Suppressor macrophage treated with lipopolysaccharide for 4 hours (primary cell): Measurements from ENCODE around the gene CAMK2A.

Experiments
- DNase-seq: peaks from one replicate; pipeline ENCODE4 v3.0.0-alpha.2; 2020

Gene CAMK2A

DNA sequence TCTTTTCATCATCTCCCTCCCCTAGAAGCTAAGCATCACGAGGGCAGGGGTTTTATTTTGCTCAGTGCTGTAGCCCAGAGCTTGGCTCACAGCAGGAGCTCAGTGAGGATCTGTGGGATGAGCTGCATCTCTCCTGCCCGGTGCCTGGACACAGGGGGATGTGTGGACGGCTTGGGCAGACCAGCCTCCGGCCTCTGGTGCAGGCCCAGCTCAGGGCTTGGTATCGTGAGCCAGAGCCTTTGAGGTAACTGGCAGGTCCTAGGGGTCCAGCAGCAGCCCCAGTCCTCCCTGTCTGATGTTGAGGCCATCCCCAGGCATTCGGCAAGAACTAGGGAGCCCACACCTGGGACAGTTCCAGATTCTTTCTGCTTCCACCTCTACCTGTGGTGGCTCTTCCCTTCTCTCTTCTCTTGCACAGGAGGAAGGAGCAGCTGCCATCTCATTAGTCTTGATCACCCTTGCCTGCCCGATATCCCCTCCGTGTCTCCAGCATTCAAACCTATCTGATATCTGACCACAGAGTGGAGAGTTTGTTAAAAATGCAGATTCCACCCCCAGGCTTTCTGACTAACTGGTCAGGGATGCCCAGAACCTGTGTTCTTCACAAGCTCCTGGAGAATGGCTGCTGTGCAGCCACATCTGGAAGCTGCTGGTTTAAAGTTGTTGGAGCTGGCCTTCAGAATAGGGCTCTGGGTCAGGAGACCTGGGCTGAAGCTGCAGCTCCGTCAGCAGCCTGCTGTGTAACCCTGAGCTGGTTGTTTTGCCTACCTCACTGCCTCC lies 107.6 kb downstream of the CAMK2A start:
- DNase-seq: no peak

- DNase-seq: no peak
These were observed 108.5 kb downstream of the CAMK2A start for GRCh38 chr5:150181027-150181426.

DNA sequence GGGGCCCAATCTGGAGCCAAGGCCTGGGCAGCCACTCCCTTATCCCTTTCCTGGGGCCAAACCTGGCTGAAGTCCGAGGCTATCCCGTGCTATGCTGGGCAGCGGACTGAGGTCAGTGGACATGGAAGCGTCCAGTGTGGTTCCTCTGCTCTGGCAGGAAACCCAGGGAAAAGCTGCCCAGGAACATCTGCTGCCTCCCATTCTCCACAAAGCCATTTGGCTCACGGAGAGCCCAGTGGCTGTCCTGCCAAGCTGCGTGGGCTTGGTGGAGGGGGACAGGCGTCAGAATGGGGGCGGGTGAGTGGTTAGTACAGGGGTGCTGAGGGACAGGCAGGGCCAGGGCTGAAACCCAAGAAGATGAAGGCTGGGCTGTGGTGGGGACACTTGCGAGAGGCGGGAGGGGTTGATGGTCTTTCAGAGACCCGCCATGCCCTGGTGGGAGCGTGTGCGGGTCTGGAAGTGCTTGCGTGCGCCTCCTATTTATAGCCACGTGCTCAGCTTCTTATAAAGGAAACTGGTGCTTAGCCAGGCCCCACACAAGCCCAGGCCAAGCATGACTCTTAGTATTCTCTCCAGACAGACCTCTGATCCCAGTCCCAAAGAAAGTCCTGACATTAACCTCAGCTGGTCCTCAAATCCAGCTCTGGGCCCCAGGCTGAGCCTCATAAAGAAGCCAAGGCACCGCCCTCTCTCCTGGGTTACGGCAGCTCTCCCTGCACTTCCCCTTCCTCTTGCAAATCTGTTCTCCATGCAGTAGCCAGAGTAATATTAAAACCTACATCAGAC lies 109.1 kb downstream of the CAMK2A start:
- peak; percentile 52 for DNase-seq

DNA sequence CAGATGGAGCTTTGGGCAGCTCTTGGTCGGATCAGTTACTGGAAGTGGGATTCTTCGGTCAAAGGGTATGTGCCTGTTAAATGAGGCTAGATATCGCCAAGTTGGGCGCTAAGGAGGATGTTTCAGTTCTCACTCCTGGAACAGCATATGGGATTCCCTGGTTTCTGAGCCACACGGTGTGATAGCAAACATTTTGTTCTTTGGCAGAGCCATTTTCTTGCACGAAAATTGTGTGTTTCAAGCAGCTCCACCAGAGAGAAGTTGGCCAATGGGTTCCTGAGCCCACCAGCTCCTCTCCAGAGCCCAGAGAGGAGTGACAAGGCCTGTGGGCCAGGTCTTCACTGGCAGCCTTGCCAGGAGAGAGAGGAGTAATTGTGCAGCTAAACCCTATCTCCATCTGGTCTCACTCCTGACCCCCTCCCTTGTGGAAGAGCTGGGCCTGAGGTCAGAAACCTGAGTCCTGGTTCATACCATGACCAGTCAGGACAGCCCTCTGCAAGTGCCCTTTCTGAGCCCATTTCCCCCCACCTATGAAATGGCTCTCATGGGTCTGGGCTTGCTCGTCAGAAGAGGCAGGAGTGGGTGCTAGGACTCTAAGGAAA lies 110.5 kb downstream of the CAMK2A start:
- DNase-seq: no peak

GRCh38 chr5:150178262-150178661 lies 111.3 kb downstream of the CAMK2A start:
- DNase-seq: no peak

- no peak for DNase-seq
These were observed 111.9 kb downstream of the CAMK2A start for GRCh38 chr5:150177721-150178120.

- DNase-seq: no peak
These were observed 112.7 kb downstream of the CAMK2A start for GRCh38 chr5:150176745-150177477.

DNA sequence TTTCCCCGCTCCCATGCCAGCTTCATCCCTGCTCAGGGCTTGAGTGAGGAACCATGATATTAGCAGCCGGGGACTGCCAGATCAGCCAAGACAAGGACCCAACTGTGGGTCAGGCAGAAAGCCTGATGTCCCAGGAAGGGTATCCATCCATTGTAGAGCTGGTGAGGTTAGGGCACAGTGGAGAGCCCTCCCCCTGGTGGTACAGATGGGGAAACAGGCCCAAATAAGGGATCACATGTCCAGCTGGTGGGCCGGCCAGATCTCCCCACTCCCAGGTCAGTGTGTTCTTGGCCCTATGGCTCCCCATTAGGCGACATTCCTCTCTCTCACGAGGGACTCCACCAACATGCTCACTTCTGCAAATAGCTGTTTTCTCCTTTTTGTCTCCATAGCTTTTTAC lies 114.0 kb downstream of the CAMK2A start:
- DNase-seq: peak; percentile 49

- no peak for DNase-seq
These were observed 114.5 kb downstream of the CAMK2A start for GRCh38 chr5:150175076-150175475.

- DNase-seq: no peak
These were observed 115.3 kb downstream of the CAMK2A start for GRCh38 chr5:150174285-150174684.

DNA sequence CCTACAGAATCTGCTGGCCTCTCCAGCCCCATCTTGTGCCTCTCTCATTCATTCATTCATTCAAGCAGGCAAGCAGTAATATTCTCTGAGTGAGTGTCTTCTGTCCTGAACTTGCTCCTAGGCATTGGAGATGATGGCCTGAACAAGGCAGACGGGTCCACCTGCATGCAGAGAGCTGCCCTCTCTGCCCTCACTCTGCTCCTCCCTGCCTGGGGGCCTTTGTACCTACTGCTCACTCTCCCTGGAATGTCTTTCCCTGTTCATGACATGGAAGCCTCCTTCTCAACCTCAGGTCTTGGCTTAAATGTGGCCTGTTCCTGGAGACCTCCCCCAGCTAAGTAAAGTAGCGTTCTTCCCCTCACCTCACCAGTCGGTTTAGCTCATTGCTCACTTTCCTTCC lies 116.4 kb downstream of the CAMK2A start:
- DNase-seq: no peak

GRCh38 chr5:150172556-150172955 lies 117.0 kb downstream of the CAMK2A start:
- DNase-seq: no peak

DNA sequence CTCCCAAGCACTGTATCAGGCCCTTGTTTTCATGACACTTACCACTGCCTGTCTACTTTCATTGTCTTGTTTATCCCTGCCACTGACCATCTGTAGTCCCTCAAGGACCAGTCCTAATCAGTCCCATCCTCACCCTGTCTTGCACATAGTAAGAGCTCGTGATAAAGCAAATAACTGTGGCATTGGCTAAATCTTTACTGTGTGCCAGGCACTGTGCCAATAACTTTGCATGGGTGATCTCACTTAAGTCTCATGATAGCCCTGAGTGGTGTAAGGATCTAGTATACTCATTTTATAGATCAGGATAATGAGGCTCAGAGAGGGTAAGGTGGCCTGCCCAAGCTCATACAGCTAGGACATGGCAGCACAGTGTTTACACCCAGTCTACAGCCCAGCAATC lies 117.4 kb downstream of the CAMK2A start:
- no peak for DNase-seq
